Measurements from ENCODE around the gene APCDD1L. TPM values are rescaled to one million over a fixed set of nuclear protein-coding genes. Genes with fewer than 3 reads are reported as not detected.

Gene APCDD1L
- total and polyA plus RNA-seq, 2 of the 8 experiments (the other 6 are each of a cell fraction or from before 2014, with no cell fraction given) = 0.83 to 3.1 TPM

DNA sequence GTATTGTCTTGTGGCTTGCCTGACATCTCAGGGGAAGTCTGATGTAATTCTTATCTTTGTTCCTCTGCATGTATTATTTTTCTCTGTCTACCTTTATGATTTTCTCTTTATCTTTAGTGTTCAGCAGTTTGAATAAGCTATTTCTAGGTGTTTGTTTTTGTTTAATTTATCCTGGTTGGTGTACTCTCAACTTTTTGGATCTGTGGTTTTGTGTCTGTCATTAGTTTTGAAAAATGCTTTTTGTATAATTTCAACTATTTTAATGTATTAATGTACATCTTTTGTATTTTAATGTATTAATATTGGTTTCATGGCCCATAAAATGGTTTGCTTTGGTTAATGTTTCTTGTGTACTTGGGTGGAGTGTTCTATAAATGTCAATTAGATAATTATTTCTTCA is 15.9 kb upstream of the APCDD1L start (continued):
- TF ChIP-seq, protein P1, sequence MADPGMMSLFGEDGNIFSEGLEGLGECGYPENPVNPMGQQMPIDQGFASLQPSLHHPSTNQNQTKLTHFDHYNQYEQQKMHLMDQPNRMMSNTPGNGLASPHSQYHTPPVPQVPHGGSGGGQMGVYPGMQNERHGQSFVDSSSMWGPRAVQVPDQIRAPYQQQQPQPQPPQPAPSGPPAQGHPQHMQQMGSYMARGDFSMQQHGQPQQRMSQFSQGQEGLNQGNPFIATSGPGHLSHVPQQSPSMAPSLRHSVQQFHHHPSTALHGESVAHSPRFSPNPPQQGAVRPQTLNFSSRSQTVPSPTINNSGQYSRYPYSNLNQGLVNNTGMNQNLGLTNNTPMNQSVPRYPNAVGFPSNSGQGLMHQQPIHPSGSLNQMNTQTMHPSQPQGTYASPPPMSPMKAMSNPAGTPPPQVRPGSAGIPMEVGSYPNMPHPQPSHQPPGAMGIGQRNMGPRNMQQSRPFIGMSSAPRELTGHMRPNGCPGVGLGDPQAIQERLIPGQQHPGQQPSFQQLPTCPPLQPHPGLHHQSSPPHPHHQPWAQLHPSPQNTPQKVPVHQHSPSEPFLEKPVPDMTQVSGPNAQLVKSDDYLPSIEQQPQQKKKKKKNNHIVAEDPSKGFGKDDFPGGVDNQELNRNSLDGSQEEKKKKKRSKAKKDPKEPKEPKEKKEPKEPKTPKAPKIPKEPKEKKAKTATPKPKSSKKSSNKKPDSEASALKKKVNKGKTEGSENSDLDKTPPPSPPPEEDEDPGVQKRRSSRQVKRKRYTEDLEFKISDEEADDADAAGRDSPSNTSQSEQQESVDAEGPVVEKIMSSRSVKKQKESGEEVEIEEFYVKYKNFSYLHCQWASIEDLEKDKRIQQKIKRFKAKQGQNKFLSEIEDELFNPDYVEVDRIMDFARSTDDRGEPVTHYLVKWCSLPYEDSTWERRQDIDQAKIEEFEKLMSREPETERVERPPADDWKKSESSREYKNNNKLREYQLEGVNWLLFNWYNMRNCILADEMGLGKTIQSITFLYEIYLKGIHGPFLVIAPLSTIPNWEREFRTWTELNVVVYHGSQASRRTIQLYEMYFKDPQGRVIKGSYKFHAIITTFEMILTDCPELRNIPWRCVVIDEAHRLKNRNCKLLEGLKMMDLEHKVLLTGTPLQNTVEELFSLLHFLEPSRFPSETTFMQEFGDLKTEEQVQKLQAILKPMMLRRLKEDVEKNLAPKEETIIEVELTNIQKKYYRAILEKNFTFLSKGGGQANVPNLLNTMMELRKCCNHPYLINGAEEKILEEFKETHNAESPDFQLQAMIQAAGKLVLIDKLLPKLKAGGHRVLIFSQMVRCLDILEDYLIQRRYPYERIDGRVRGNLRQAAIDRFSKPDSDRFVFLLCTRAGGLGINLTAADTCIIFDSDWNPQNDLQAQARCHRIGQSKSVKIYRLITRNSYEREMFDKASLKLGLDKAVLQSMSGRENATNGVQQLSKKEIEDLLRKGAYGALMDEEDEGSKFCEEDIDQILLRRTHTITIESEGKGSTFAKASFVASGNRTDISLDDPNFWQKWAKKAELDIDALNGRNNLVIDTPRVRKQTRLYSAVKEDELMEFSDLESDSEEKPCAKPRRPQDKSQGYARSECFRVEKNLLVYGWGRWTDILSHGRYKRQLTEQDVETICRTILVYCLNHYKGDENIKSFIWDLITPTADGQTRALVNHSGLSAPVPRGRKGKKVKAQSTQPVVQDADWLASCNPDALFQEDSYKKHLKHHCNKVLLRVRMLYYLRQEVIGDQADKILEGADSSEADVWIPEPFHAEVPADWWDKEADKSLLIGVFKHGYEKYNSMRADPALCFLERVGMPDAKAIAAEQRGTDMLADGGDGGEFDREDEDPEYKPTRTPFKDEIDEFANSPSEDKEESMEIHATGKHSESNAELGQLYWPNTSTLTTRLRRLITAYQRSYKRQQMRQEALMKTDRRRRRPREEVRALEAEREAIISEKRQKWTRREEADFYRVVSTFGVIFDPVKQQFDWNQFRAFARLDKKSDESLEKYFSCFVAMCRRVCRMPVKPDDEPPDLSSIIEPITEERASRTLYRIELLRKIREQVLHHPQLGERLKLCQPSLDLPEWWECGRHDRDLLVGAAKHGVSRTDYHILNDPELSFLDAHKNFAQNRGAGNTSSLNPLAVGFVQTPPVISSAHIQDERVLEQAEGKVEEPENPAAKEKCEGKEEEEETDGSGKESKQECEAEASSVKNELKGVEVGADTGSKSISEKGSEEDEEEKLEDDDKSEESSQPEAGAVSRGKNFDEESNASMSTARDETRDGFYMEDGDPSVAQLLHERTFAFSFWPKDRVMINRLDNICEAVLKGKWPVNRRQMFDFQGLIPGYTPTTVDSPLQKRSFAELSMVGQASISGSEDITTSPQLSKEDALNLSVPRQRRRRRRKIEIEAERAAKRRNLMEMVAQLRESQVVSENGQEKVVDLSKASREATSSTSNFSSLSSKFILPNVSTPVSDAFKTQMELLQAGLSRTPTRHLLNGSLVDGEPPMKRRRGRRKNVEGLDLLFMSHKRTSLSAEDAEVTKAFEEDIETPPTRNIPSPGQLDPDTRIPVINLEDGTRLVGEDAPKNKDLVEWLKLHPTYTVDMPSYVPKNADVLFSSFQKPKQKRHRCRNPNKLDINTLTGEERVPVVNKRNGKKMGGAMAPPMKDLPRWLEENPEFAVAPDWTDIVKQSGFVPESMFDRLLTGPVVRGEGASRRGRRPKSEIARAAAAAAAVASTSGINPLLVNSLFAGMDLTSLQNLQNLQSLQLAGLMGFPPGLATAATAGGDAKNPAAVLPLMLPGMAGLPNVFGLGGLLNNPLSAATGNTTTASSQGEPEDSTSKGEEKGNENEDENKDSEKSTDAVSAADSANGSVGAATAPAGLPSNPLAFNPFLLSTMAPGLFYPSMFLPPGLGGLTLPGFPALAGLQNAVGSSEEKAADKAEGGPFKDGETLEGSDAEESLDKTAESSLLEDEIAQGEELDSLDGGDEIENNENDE (IDR thresholded peaks at IDR 0.05; ENCODE audit: insufficient replicate concordance, low read length) = no peak
- no peak for TF ChIP-seq CEBPB (IDR thresholded peaks at IDR 0.05; ENCODE audit: low read depth, low read length)
- no peak for TF ChIP-seq NRF1 (IDR thresholded peaks at IDR 0.05; ENCODE audit: low read depth, low read length)
- TF ChIP-seq, protein P2, sequence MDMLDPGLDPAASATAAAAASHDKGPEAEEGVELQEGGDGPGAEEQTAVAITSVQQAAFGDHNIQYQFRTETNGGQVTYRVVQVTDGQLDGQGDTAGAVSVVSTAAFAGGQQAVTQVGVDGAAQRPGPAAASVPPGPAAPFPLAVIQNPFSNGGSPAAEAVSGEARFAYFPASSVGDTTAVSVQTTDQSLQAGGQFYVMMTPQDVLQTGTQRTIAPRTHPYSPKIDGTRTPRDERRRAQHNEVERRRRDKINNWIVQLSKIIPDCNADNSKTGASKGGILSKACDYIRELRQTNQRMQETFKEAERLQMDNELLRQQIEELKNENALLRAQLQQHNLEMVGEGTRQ (IDR thresholded peaks at IDR 0.05; ENCODE audit: low read length) = no peak
- no peak for TF ChIP-seq KDM1A (IDR thresholded peaks at IDR 0.05; ENCODE audit: borderline replicate concordance, low read length)
- no peak for TF ChIP-seq BACH1 (IDR thresholded peaks at IDR 0.05; ENCODE audit: low read length)
- TF ChIP-seq HDAC6 (IDR thresholded peaks at IDR 0.05; ENCODE audit: low read depth, low read length) = no peak
- TF ChIP-seq RFX5 (IDR thresholded peaks at IDR 0.05; ENCODE audit: borderline replicate concordance, low read depth, low read length) = no peak
- TF ChIP-seq BCL11A (IDR thresholded peaks at IDR 0.05; ENCODE audit: low read depth in 2 of 2, low read length in 2 of 2) = no peak
- no peak for TF ChIP-seq POU5F1 (IDR thresholded peaks at IDR 0.05; ENCODE audit: low read depth, low read length)
- TF ChIP-seq JUN (IDR thresholded peaks at IDR 0.05; ENCODE audit: low read depth, low read length) = no peak
